NOMO-1 treated with dmso at 0.1 percent for 144 hours (cell line): ENCODE results near the gene JADE3.

Experiments used
- DNase-seq: peaks from one replicate; lab custom pipeline; 2025; ENCODE audit not compliant: unreplicated experiment; lab: John Stamatoyannopoulos, UW

The JADE3 gene

GRCh38 chrX:46992070-46992469 lies 79.8 kb downstream of the JADE3 start:
- DNase-seq = no peak

- DNase-seq = no peak
Measured at GRCh38 chrX:46994096-46994495, 81.9 kb downstream of the JADE3 start.

- no peak for DNase-seq
Measured at GRCh38 chrX:47012131-47012530, 99.9 kb downstream of the JADE3 start.

- no peak for DNase-seq
Measured at GRCh38 chrX:47026198-47026597, 114.0 kb downstream of the JADE3 start.

- DNase-seq = peak; percentile 1
Measured at GRCh38 chrX:47030339-47030738, 118.1 kb downstream of the JADE3 start.

- no peak for DNase-seq
Measured at GRCh38 chrX:47047989-47048388, 135.8 kb downstream of the JADE3 start.

GRCh38 chrX:47059142-47059874 lies 147.1 kb downstream of the JADE3 start:
- no peak for DNase-seq

- DNase-seq = no peak
Measured at GRCh38 chrX:47060708-47061107, 148.5 kb downstream of the JADE3 start.

- DNase-seq = no peak
Measured at GRCh38 chrX:47061238-47061919, 149.2 kb downstream of the JADE3 start.

GRCh38 chrX:47063179-47063578 lies 151.0 kb downstream of the JADE3 start:
- no peak for DNase-seq

GRCh38 chrX:47068214-47068613 lies 156.0 kb downstream of the JADE3 start:
- DNase-seq = no peak

GRCh38 chrX:47068720-47069119 lies 156.5 kb downstream of the JADE3 start:
- DNase-seq = no peak

- no peak for DNase-seq
Measured at GRCh38 chrX:47078129-47079043, 166.2 kb downstream of the JADE3 start, which contains the start of gene RGN. Gene RGN, plus strand, starts transcription at chrX:47078443. Its CDS starts 2,702 bp downstream, at chrX:47081145.

GRCh38 chrX:47080215-47080914 lies 168.1 kb downstream of the JADE3 start:
- no peak for DNase-seq

GRCh38 chrX:47080915-47081236 lies 168.7 kb downstream of the JADE3 start:
- no peak for DNase-seq

GRCh38 chrX:47091149-47091775 lies 179.0 kb downstream of the JADE3 start:
- DNase-seq = peak; percentile 0

- peak; percentile 2 for DNase-seq
Measured at GRCh38 chrX:47093248-47093647, 181.0 kb downstream of the JADE3 start.

- DNase-seq = no peak
Measured at GRCh38 chrX:47093860-47094259, 181.6 kb downstream of the JADE3 start.

- no peak for DNase-seq
Measured at GRCh38 chrX:47097018-47097417, 184.8 kb downstream of the JADE3 start.

- no peak for DNase-seq
Measured at GRCh38 chrX:47098338-47099094, 186.3 kb downstream of the JADE3 start.
